ENCODE results near the gene MTX3. TPM values are rescaled to one million over a fixed set of nuclear protein-coding genes. Genes with fewer than 3 reads are reported as not detected.
A peak's percentile ranks its signal among the peaks of the same experiment; 100 is the strongest.

Gene MTX3
- total RNA-seq, 2 experiments from 2014 or later = 13.3 to 16.8 TPM

- no peaks in the 10 kb centered on the region for H3K36me3 Mint-ChIP-seq
- no peak for DNase-seq
- peaks cover 29% of the 10 kb centered on the region for H3K4me1 Mint-ChIP-seq (ENCODE audit: low read depth)
- H3K27ac Mint-ChIP-seq = no peak overlapping the region
- H3K4me3 Mint-ChIP-seq = no peak overlapping the region
- intact Hi-C loops (cut with micrococcal nuclease) = no loop called here
- CTCF ChIA-PET = interaction anchor here (1.0 kb wide), 1 partner anchor 81 kb away, joined by 3 read pairs; no protein-coding TSS in a partner anchor
- peaks cover 5% of the 10 kb centered on the region for H3K27me3 Mint-ChIP-seq
- H3K9me3 Mint-ChIP-seq = no peaks in the 10 kb centered on the region
- POLR2A ChIA-PET = interaction anchor here (2.0 kb wide), 1 partner anchor 31 kb away, joined by 7 read pairs; no protein-coding TSS in a partner anchor
Observed at GRCh38 chr5:79959407-79959806, 31.7 kb downstream of the MTX3 start.

GRCh38 chr5:79955941-79956670 is 35.0 kb downstream of the MTX3 start:
- Mint-ChIP-seq H3K36me3 (no peaks in the 10 kb centered on the region), H3K27me3 (peaks cover 2% of the 10 kb centered on the region), H3K4me1 (ENCODE audit: low read depth) (no peaks in the 10 kb centered on the region), H3K4me3 (no peak overlapping the region), H3K27ac (no peak overlapping the region), H3K9me3 (no peaks in the 10 kb centered on the region)
- ChIA-PET POLR2A (no interaction called here), CTCF (no interaction called here)
- intact Hi-C loops (cut with micrococcal nuclease) = no loop called here
- no peak for DNase-seq

GRCh38 chr5:79955356-79955895 is 35.6 kb downstream of the MTX3 start:
- no peak overlapping the region for H3K4me3 Mint-ChIP-seq
- intact Hi-C loops (cut with micrococcal nuclease) = no loop called here
- no peaks in the 10 kb centered on the region for H3K9me3 Mint-ChIP-seq
- H3K27me3 Mint-ChIP-seq = peaks cover 2% of the 10 kb centered on the region
- H3K36me3 Mint-ChIP-seq = no peaks in the 10 kb centered on the region
- H3K4me1 Mint-ChIP-seq (ENCODE audit: low read depth) = no peaks in the 10 kb centered on the region
- H3K27ac Mint-ChIP-seq = no peak overlapping the region
- POLR2A ChIA-PET = no interaction called here
- DNase-seq = no peak
- CTCF ChIA-PET = no interaction called here

- POLR2A ChIA-PET = no interaction called here
- no peaks in the 10 kb centered on the region for H3K4me1 Mint-ChIP-seq (ENCODE audit: low read depth)
- intact Hi-C loops (cut with micrococcal nuclease) = no loop called here
Observed at GRCh38 chr5:79954620-79955019, 36.4 kb downstream of the MTX3 start.

GRCh38 chr5:79947567-79947966 is 43.5 kb downstream of the MTX3 start:
- no peak overlapping the region for H3K4me3 Mint-ChIP-seq
- H3K36me3 Mint-ChIP-seq = no peaks in the 10 kb centered on the region
- H3K9me3 Mint-ChIP-seq = no peaks in the 10 kb centered on the region
- ChIA-PET CTCF (interaction anchor here (1.4 kb wide), 1 partner anchor 136 kb away, joined by 4 read pairs; no protein-coding TSS in a partner anchor), POLR2A (no interaction called here)
- no peak for DNase-seq
- no peak overlapping the region for H3K27ac Mint-ChIP-seq
- H3K27me3 Mint-ChIP-seq = no peaks in the 10 kb centered on the region
- H3K4me1 Mint-ChIP-seq (ENCODE audit: low read depth) = no peaks in the 10 kb centered on the region
- intact Hi-C loops (cut with micrococcal nuclease) = no loop called here

More at GRCh38 chr5:79954620-79955019, 36.4 kb downstream of the MTX3 start:
- CTCF ChIA-PET = no interaction called here
- no peaks in the 10 kb centered on the region for H3K9me3 Mint-ChIP-seq
- H3K27me3 Mint-ChIP-seq = peaks cover 2% of the 10 kb centered on the region
- H3K4me3 Mint-ChIP-seq = no peak overlapping the region
- H3K36me3 Mint-ChIP-seq = no peaks in the 10 kb centered on the region
- no peak overlapping the region for H3K27ac Mint-ChIP-seq
- DNase-seq = no peak

- Mint-ChIP-seq H3K27me3 (peaks cover 4% of the 10 kb centered on the region), H3K4me3 (no peak overlapping the region), H3K36me3 (no peaks in the 10 kb centered on the region), H3K27ac (no peak overlapping the region), H3K4me1 (ENCODE audit: low read depth) (no peaks in the 10 kb centered on the region), H3K9me3 (no peaks in the 10 kb centered on the region)
- intact Hi-C loops (cut with micrococcal nuclease) = no loop called here
- CTCF ChIA-PET = interaction anchor here (0.6 kb wide), 1 partner anchor 14 kb away, joined by 3 read pairs; no protein-coding TSS in a partner anchor
- DNase-seq = peak; percentile 58
- POLR2A ChIA-PET = no interaction called here
Observed at GRCh38 chr5:79938468-79938867, 52.6 kb downstream of the MTX3 start.

GRCh38 chr5:79936646-79937216 is 54.3 kb downstream of the MTX3 start:
- no peaks in the 10 kb centered on the region for H3K36me3 Mint-ChIP-seq
- H3K27ac Mint-ChIP-seq = no peak overlapping the region
- no peaks in the 10 kb centered on the region for H3K4me1 Mint-ChIP-seq (ENCODE audit: low read depth)
- intact Hi-C loops (cut with micrococcal nuclease) = no loop called here
- no peaks in the 10 kb centered on the region for H3K9me3 Mint-ChIP-seq
- no peak overlapping the region for H3K4me3 Mint-ChIP-seq
- CTCF ChIA-PET = no interaction called here
- POLR2A ChIA-PET = no interaction called here
- peaks cover 4% of the 10 kb centered on the region for H3K27me3 Mint-ChIP-seq
- DNase-seq = no peak

- H3K27ac Mint-ChIP-seq = no peak overlapping the region
- no peaks in the 10 kb centered on the region for H3K36me3 Mint-ChIP-seq
Observed at GRCh38 chr5:79936002-79936645, 54.9 kb downstream of the MTX3 start.

GRCh38 chr5:79934681-79935080 is 56.4 kb downstream of the MTX3 start:
- H3K4me1 Mint-ChIP-seq (ENCODE audit: low read depth) = no peaks in the 10 kb centered on the region
- intact Hi-C loops (cut with micrococcal nuclease) = no loop called here
- ChIA-PET CTCF (no interaction called here), POLR2A (no interaction called here)
- DNase-seq = no peak
- H3K36me3 Mint-ChIP-seq = no peaks in the 10 kb centered on the region
- no peak overlapping the region for H3K4me3 Mint-ChIP-seq
- H3K27ac Mint-ChIP-seq = no peak overlapping the region
- H3K27me3 Mint-ChIP-seq = peaks cover 2% of the 10 kb centered on the region
- no peaks in the 10 kb centered on the region for H3K9me3 Mint-ChIP-seq

More at GRCh38 chr5:79936002-79936645, 54.9 kb downstream of the MTX3 start:
- peaks cover 4% of the 10 kb centered on the region for H3K27me3 Mint-ChIP-seq
- no peak overlapping the region for H3K4me3 Mint-ChIP-seq
- no peaks in the 10 kb centered on the region for H3K4me1 Mint-ChIP-seq (ENCODE audit: low read depth)
- intact Hi-C loops (cut with micrococcal nuclease) = no loop called here
- no peaks in the 10 kb centered on the region for H3K9me3 Mint-ChIP-seq
- DNase-seq = no peak
- ChIA-PET CTCF (no interaction called here), POLR2A (no interaction called here)

GRCh38 chr5:79932510-79933504 is 58.3 kb downstream of the MTX3 start:
- ChIA-PET CTCF (interaction anchor here (0.9 kb wide), 1 partner anchor 151 kb away, joined by 4 read pairs; no protein-coding TSS in a partner anchor), POLR2A (no interaction called here)
- Mint-ChIP-seq H3K9me3 (no peaks in the 10 kb centered on the region), H3K4me3 (no peak overlapping the region), H3K27me3 (no peaks in the 10 kb centered on the region), H3K4me1 (ENCODE audit: low read depth) (no peaks in the 10 kb centered on the region), H3K36me3 (no peaks in the 10 kb centered on the region), H3K27ac (no peak overlapping the region)
- DNase-seq = no peak
- intact Hi-C loops (cut with micrococcal nuclease) = no loop called here

- Mint-ChIP-seq H3K9me3 (no peaks in the 10 kb centered on the region), H3K4me3 (no peak overlapping the region), H3K27me3 (no peaks in the 10 kb centered on the region), H3K4me1 (ENCODE audit: low read depth) (no peaks in the 10 kb centered on the region), H3K27ac (no peak overlapping the region), H3K36me3 (no peaks in the 10 kb centered on the region)
- ChIA-PET POLR2A (no interaction called here), CTCF (no interaction called here)
- intact Hi-C loops (cut with micrococcal nuclease) = no loop called here
- DNase-seq = no peak
Observed at GRCh38 chr5:79931866-79932265, 59.2 kb downstream of the MTX3 start.

- CTCF ChIA-PET = no interaction called here
- Mint-ChIP-seq H3K4me3 (no peak overlapping the region), H3K9me3 (no peaks in the 10 kb centered on the region)
Observed at GRCh38 chr5:79931409-79931808, 59.7 kb downstream of the MTX3 start.

More at GRCh38 chr5:79931409-79931808, 59.7 kb downstream of the MTX3 start:
- Mint-ChIP-seq H3K36me3 (no peaks in the 10 kb centered on the region), H3K27ac (no peak overlapping the region), H3K27me3 (peaks cover under 1% of the 10 kb centered on the region), H3K4me1 (ENCODE audit: low read depth) (no peaks in the 10 kb centered on the region)
- intact Hi-C loops (cut with micrococcal nuclease) = no loop called here
- POLR2A ChIA-PET = no interaction called here
- no peak for DNase-seq

Measured in activated CD4-positive, alpha-beta memory T cell treated with anti-CD3 and anti-CD28 coated beads for 36 hours (primary cell).